Activated CD4-positive, alpha-beta T cell treated with anti-CD3 and anti-CD28 coated beads, Interleukin-2, amount 50 U/mL, for 4 hours (primary cell): ENCODE results near the gene TTC7B.
A peak's percentile ranks its signal among the peaks of the same experiment; 100 is the strongest.
"Not testable (repeated sequence)": the region's sequence is repeated elsewhere in the genome, so short reads cannot be mapped to it uniquely, and the experiment has no call there.

Experiments used
- DNase-seq, 2 experiments: peaks; one replicate each; pipeline ENCODE4 v3.0.0-alpha.2; 2020

TTC7B gene

DNA sequence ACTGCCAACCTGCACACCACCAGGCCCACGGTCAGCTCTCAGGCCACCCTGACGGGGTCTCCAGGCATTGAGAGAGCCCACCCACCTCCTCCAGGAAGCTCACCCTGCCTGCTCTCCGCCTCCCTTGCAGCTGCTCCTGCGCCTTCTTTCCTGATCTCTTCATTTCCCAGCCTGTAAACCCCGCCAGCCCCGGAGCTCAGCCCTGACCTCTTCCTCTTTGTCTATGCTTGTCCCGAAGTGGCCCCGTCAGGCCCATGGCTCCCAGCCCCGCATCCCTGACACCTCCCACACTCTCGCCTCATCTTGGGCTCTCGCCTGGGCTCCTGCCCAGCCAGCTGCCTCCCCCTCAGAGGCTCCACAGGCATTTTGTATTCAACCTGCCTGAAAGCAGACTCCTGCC, 280.1 kb downstream of the TTC7B start:
- no peak for DNase-seq

GRCh38 chr14:90535556-90536090, 280.6 kb downstream of the TTC7B start:
- no peak for DNase-seq

- DNase-seq: no peak
Observed at GRCh38 chr14:90534838-90535555, 281.2 kb downstream of the TTC7B start.

- no peak for DNase-seq
Observed at GRCh38 chr14:90534091-90534837, 282.0 kb downstream of the TTC7B start.

DNA sequence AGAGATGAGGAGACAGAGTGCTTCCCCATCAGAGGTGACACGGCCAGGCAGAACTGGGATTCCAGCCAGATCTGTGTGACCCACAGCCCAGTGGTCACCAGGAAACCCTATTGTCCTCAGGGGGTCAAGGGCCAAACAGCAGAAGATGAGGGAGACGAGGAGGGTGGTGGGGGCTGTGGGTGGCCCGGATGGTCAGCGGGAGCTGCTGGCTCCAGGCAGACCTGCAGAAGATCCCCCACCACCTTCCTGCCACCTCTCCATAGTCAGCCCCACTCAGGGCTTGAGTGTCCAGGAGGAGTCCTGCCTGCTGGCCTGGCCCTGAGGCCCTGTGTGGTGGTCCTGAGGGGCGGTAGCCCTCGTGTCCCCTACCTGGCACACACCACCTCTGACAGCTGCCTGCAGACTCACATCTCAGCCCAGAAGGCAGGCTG, 282.6 kb downstream of the TTC7B start:
- DNase-seq: no peak

- DNase-seq: no peak
Observed at GRCh38 chr14:90532826-90533525, 283.3 kb downstream of the TTC7B start.

GRCh38 chr14:90531497-90531896, 284.7 kb downstream of the TTC7B start:
- DNase-seq: no peak

- DNase-seq: no peak
Observed at GRCh38 chr14:90530523-90530922, 285.7 kb downstream of the TTC7B start.

GRCh38 chr14:90527978-90528377, 288.3 kb downstream of the TTC7B start:
- DNase-seq: no peak

GRCh38 chr14:90526536-90526935, 289.7 kb downstream of the TTC7B start:
- not testable (repeated sequence) for DNase-seq

DNA sequence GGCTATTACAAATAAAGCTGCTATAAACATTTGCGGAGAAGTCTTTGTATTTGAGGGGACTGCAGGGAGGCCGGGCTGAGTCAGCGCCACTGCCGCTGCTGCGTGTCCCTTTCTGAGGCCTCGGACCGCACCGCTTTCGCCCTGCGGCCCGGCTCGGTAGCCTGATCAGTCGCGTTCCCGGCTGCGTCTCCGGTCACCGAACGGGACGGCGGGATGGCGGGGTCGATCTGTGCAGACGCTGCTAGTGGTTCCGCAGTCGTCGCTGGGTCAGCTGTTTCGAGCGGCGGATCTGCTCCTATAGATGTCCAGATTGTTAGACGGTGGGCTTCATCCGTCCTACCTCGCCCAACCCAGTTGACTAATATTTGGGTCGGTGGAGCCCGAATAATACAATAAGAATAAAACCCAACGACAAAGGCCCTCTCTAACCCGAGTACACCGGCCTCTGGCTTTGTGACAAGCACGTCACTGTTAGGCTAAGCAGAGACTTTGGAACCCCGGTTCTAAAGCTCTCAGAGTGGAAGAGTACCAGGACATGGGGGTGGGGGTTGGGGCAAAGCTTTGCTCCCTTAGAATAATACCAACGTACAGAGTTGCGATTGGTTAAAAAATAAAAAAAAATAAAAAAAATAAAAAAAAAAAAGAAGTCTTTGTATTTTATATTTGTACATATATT, 290.7 kb downstream of the TTC7B start:
- DNase-seq: not testable (repeated sequence)

GRCh38 chr14:90523961-90524875, 292.0 kb downstream of the TTC7B start:
- DNase-seq: no peak

GRCh38 chr14:90523544-90523943, 292.7 kb downstream of the TTC7B start:
- no peak for DNase-seq

- no peak for DNase-seq
Observed at GRCh38 chr14:90522571-90523191, 293.5 kb downstream of the TTC7B start.

DNA sequence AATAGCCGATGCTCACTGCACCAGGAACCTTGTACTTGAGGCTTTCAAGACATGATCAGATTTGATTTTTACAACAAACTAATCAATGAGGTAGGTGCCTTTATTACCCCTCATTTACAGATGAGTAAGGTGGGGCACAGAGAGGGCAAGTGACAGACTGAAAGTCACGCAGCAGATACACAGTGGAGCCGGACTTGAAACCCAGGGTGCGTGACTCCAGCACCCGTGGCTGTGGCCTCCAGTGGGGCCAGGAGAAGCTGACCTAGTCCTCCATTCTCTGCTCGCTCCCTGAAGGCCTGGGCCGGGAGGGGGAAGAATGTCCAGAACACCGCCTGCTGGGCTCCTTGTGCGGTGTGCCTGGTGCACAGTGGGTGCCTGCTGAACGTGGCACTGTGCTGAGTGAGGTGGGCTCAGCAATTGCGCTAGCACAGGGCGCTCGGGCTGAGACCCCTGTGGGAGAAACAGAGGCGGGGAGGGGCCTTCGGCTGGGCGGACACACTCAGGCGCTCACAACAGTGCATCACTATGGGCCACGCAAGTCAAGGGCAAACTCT, 294.2 kb downstream of the TTC7B start:
- DNase-seq: no peak

DNA sequence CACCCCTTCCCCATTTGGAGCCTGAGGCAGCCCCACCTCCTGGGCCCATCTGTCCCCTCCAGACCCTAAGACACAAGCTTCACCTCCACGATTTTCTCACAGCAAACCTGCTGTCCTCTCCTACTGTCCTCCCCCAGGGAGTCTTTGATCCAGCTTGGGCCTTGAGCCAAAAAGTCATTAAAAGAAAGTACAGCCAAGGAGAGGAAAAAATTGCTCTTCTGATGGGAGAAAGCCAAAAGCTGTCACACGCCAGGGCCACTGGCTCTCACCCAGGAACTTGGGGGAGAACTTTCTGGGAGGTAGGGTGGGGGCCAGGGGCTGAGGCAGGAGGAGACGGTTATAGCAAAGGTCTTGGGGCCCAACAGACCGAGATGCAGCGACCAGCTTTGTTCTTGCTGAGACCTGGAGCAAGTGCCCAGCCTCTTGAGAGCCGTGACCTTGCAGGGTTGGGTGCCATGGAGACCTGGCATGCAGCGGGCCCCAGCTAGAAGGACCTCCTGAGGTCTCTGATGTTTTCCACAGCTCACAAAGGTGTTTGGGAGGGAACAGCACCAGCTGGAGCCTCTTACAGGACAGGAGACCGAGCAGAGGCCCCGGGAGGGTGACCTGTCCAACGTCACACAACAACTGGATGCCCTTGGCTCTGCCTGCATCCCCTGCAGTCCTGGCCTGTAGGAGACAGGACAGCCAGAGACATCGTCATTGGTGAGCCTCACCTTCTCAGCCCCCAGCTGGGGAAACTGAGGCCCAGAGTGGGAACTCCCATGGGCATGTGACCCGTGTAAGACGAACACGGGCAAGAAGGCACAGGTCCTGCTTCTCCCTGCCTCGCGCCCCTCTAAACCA, 294.9 kb downstream of the TTC7B start:
- DNase-seq: no peak

DNA sequence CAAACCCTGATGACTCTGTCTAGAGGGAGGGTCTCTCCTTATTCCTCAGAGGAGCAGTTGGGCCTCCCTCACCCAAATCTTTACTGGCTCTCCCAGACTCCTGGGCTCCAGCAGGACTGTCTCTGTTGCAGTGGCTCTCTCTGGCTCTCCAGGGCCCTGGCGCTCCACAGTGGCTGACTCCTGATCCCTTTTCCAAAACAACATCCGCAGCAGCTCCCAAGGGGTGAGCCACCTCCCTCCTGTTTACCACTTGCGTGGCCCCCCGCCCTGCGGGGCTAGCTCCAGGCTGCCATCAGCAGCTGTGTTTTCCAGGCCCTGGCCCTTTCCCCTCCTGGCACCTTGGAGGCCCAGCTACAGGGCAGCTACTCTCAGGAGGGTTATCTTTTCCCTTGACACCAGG, 295.9 kb downstream of the TTC7B start:
- no peak for DNase-seq

DNA sequence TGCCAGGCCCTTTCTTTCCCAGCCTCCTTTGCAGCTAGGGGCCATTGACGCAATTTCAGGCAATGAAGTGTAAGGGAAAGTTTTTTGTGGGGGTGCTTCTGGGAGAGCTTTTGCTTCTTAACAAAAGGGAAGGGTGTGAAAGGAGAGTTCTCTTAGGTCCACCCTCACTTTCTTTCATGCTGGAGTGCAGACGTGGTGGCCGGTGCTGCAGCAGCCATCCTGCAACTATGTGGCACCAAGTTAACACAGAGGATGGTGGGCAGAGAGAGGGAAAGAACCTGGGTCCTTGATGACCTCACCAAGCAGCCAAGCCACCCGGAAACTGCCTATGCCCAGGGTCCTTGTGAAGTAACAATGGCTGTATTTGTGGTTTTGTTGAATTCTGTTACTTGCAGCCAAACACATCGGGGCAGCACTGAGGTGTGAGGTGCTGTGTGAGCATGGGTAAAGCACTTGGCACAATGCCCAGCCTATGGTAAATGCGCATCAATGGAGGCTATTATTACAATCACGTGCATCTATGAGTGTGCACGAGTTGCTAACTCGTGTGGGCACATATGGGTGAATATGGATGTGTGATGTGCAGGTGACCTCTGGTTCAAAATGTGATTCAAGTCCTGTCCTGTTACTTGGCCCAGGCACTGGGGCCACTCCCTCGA, 296.8 kb downstream of the TTC7B start:
- no peak for DNase-seq

DNA sequence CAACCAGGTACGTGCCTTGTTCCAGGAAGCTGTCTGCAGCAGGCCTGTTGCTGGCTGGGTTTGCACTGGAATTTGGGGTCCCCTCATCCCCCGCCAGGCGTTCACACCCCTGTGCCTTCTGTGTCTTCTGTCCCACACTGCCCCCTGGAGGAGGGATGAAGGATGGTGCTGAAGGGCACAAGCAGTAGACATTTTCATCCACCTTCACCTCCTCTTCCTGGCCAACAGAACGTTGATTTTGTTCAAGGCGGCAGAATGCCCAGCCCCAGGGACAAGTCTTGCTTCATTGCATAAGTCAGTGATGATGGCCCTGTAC, 297.3 kb downstream of the TTC7B start:
- peak; percentile 34 to 35 for DNase-seq
